GM12878 (cell line): ENCODE results near the gene FKBP9.

ENCODE experiments used
- BRCA1 ChIP-seq: IDR thresholded peaks from 2 replicates; pipeline ENCODE4 v1.6.1; 2011; ENCODE audit warnings: low read depth, low read length, improper control_type of control experiment
- EGR1 ChIP-seq, 2 experiments: IDR thresholded peaks; 1 replicate in 1 of 2; 2 replicates in 1 of 2; pipeline ENCODE4 v1.6.1; 2011 to 2012; ENCODE audit warnings: low read depth in 2 of 2, low read length in 2 of 2, borderline replicate concordance in 1 of 2, mild to moderate bottlenecking in 1 of 2, moderate library complexity in 1 of 2
- NRF1 ChIP-seq: conservative IDR thresholded peaks from 2 replicates; pipeline ENCODE4 v1.6.1; 2011; ENCODE audit warnings: mild to moderate bottlenecking, low read depth, low read length, improper control_type of control experiment
- SP1 ChIP-seq: IDR thresholded peaks from one replicate; pipeline ENCODE4 v1.6.1; 2011; ENCODE audit warnings: low read depth, low read length

GRCh38 chr7:32947420-32947983, 9.7 kb upstream of the FKBP9 start:
- TF ChIP-seq EGR1 (IDR thresholded peaks at IDR 0.05; ENCODE audit: borderline replicate concordance in 1 of 2, low read depth in 2 of 2, low read length in 2 of 2) (no peak), NRF1 (no peak), BRCA1 (no peak), SP1 (no peak)
